ENCODE results near the gene MKI67. TPM values are rescaled to one million over a fixed set of nuclear protein-coding genes. Genes with fewer than 3 reads are reported as not detected.

Gene MKI67
- total RNA-seq, 1 donor from 2014 or later = 6.3 TPM

DNA sequence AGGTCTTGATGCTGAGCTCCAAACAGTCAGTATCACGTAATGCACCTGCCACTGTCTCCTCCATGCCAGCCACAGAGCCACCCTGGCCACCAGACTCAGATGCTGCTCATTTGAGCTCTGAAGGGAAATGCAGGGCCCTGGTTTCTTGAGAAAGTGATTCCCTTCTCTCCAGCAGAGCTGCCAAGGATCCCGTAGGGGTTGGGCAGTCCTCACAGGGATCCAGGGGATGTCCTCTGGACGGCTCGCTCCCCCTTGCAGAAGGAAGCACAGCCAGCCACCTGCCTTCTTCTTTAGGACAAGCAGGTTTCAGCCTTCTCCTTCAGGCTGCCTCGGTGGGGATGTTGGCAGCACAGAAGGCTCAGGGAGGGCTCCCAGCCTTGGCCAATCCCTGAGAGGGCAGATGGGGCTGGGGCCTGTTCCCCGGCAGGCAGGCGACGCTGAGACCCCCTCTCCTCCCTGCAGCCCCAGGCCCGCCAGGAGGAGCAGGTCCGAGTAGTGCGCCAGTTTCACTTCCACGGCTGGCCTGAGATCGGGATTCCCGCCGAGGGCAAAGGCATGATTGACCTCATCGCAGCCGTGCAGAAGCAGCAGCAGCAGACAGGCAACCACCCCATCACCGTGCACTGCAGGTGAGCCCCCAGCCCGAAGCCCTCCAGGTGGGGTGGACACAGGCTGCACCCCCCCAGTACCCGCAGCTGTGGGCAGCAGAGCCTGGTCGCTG lies 48.9 kb downstream of the MKI67 start:
- H3K36me3 ChIP-seq (ENCODE audit: control insufficient read depth in 3 of 3, insufficient read depth in 3 of 3, low read length in 3 of 3) = peaks cover 10 to 16% (median 11%) of the 10 kb centered on the region in 3 donors
- no peaks in the 10 kb centered on the region for H3K9me3 ChIP-seq (ENCODE audit: control insufficient read depth in 3 of 3, low read length in 3 of 3)
- H3K27me3 ChIP-seq (ENCODE audit: control insufficient read depth in 3 of 3, insufficient read depth in 3 of 3, low read length in 3 of 3) = peaks cover 0 to 3% (median 0%) of the 10 kb centered on the region in 3 donors
- no peak overlapping the region for H3K9ac ChIP-seq (ENCODE audit: low read depth in 1 of 3, low read length in 3 of 3)
- H3K4me1 ChIP-seq (ENCODE audit: control insufficient read depth in 3 of 3, insufficient read depth in 3 of 3, low read length in 3 of 3) = no peaks in the 10 kb centered on the region
- no peak overlapping the region for H3K27ac ChIP-seq (ENCODE audit: low read depth, low read length)
- no peak overlapping the region for H3K4me3 ChIP-seq (ENCODE audit: low read length in 3 of 3)

DNA sequence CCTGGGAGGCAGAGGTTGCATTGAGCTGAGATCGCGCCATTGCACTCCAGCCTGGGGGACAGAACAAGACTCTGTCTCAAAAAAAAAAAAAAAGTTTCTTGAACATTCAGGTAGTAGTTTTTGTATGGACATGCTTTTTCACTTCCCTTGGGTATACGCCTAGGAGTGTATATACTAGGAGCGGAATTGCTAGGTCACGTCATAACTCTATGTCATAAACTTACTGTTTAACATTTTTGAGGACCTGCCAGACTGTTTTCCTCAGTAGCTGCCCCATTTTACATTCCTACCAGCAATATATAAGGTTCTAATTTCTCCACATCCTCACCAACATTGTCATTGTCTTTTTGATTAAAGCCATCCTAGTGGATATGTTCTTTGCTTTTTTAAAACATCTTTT lies 51.6 kb downstream of the MKI67 start:
- Histone ChIP-seq H3K9ac (ENCODE audit: low read depth in 1 of 3, low read length in 3 of 3) (no peak overlapping the region), H3K27ac (ENCODE audit: low read depth, low read length) (no peak overlapping the region), H3K36me3 (ENCODE audit: control insufficient read depth in 3 of 3, insufficient read depth in 3 of 3, low read length in 3 of 3) (peaks cover 13 to 29% (median 21%) of the 10 kb centered on the region in 3 donors), H3K4me3 (ENCODE audit: low read length in 3 of 3) (no peak overlapping the region), H3K4me1 (ENCODE audit: control insufficient read depth in 3 of 3, insufficient read depth in 3 of 3, low read length in 3 of 3) (no peaks in the 10 kb centered on the region), H3K9me3 (ENCODE audit: control insufficient read depth in 3 of 3, low read length in 3 of 3) (no peaks in the 10 kb centered on the region), H3K27me3 (ENCODE audit: control insufficient read depth in 3 of 3, insufficient read depth in 3 of 3, low read length in 3 of 3) (peaks cover 0 to 6% (median 0%) of the 10 kb centered on the region in 3 donors)

- H3K9ac ChIP-seq (ENCODE audit: low read depth in 1 of 3, low read length in 3 of 3) = no peak overlapping the region
- H3K27ac ChIP-seq (ENCODE audit: low read depth, low read length) = no peak overlapping the region
- H3K27me3 ChIP-seq (ENCODE audit: control insufficient read depth in 3 of 3, insufficient read depth in 3 of 3, low read length in 3 of 3) = peaks cover 0 to 6% (median 0%) of the 10 kb centered on the region in 3 donors
- H3K9me3 ChIP-seq (ENCODE audit: control insufficient read depth in 3 of 3, low read length in 3 of 3) = no peaks in the 10 kb centered on the region
- H3K4me3 ChIP-seq (ENCODE audit: low read length in 3 of 3) = no peak overlapping the region
- no peaks in the 10 kb centered on the region for H3K4me1 ChIP-seq (ENCODE audit: control insufficient read depth in 3 of 3, insufficient read depth in 3 of 3, low read length in 3 of 3)
- H3K36me3 ChIP-seq (ENCODE audit: control insufficient read depth in 3 of 3, insufficient read depth in 3 of 3, low read length in 3 of 3) = peaks cover 13 to 27% (median 21%) of the 10 kb centered on the region in 3 donors
These were observed 52.3 kb downstream of the MKI67 start for GRCh38 chr10:128073890-128074289.

DNA sequence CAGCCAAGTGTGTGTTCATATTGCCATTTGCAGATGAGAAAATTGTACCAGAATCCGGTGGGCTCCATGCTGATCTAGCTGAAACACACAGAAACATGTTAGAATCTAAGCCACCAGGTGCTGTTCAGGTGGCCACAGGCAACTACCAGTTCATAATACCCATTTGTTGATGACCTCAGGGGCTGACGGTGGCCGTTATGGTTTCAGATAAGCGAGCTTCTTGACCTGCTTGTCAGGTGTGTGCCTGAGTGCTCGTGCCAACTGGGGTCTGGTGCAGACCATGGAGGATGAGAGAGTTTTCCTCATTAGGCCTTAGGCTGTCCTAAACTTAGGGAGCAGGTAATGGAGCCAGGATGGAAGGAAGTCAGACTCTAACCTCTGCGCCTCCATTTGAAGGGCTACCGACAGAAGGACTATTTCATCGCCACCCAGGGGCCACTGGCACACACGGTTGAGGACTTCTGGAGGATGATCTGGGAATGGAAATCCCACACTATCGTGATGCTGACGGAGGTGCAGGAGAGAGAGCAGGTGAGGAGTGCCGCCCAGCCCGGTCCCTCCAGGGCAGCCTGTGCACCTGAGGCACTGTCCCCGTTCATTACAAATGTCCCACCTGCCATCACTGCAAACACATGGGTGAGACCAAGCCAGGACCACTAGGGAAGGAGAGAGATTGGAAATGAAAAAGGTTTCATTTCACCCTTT lies 53.1 kb downstream of the MKI67 start:
- Histone ChIP-seq H3K4me3 (ENCODE audit: low read length in 3 of 3) (no peak overlapping the region), H3K27ac (ENCODE audit: low read depth, low read length) (no peak overlapping the region), H3K9ac (ENCODE audit: low read depth in 1 of 3, low read length in 3 of 3) (no peak overlapping the region), H3K9me3 (ENCODE audit: control insufficient read depth in 3 of 3, low read length in 3 of 3) (no peaks in the 10 kb centered on the region), H3K4me1 (ENCODE audit: control insufficient read depth in 3 of 3, insufficient read depth in 3 of 3, low read length in 3 of 3) (no peaks in the 10 kb centered on the region), H3K36me3 (ENCODE audit: control insufficient read depth in 3 of 3, insufficient read depth in 3 of 3, low read length in 3 of 3) (peaks cover 11 to 25% (median 21%) of the 10 kb centered on the region in 3 donors), H3K27me3 (ENCODE audit: control insufficient read depth in 3 of 3, insufficient read depth in 3 of 3, low read length in 3 of 3) (peaks cover 0 to 4% (median 0%) of the 10 kb centered on the region in 3 donors)

DNA sequence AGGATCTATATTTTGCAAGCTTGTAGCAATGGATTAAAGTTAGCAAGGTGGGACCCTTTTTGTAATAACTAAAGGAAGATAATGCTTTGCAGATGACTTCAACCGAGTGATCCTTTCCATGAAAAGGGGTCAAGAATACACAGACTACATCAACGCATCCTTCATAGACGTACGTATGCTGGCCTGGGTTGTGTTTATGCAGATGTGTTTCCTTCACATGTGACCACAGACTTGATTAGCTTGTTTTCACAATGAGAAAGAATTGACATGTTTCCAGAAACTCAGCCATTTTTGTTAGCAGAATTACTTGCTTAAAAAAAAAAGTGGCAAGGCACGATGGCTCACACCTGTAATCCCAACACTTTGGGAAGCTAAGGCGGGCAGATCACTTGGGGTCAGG lies 54.2 kb downstream of the MKI67 start:
- H3K4me1 ChIP-seq (ENCODE audit: control insufficient read depth in 3 of 3, insufficient read depth in 3 of 3, low read length in 3 of 3) = peaks cover 0 to 1% (median 0%) of the 10 kb centered on the region in 3 donors
- H3K9me3 ChIP-seq (ENCODE audit: control insufficient read depth in 3 of 3, low read length in 3 of 3) = no peaks in the 10 kb centered on the region
- peaks cover 0 to 4% (median 0%) of the 10 kb centered on the region in 3 donors for H3K27me3 ChIP-seq (ENCODE audit: control insufficient read depth in 3 of 3, insufficient read depth in 3 of 3, low read length in 3 of 3)
- peaks cover 17 to 28% (median 23%) of the 10 kb centered on the region in 3 donors for H3K36me3 ChIP-seq (ENCODE audit: control insufficient read depth in 3 of 3, insufficient read depth in 3 of 3, low read length in 3 of 3)
- no peak overlapping the region for H3K4me3 ChIP-seq (ENCODE audit: low read length in 3 of 3)
- no peak overlapping the region for H3K9ac ChIP-seq (ENCODE audit: low read depth in 1 of 3, low read length in 3 of 3)
- no peak overlapping the region for H3K27ac ChIP-seq (ENCODE audit: low read depth, low read length)

- Histone ChIP-seq H3K9me3 (ENCODE audit: control insufficient read depth in 3 of 3, low read length in 3 of 3) (peaks cover 0 to 2% (median 0%) of the 10 kb centered on the region in 3 donors), H3K36me3 (ENCODE audit: control insufficient read depth in 3 of 3, insufficient read depth in 3 of 3, low read length in 3 of 3) (peaks cover 20 to 31% (median 27%) of the 10 kb centered on the region in 3 donors), H3K4me1 (ENCODE audit: control insufficient read depth in 3 of 3, insufficient read depth in 3 of 3, low read length in 3 of 3) (peaks cover 0 to 4% (median 0%) of the 10 kb centered on the region in 3 donors), H3K27ac (ENCODE audit: low read depth, low read length) (no peak overlapping the region), H3K27me3 (ENCODE audit: control insufficient read depth in 3 of 3, insufficient read depth in 3 of 3, low read length in 3 of 3) (peaks cover 0 to 4% (median 0%) of the 10 kb centered on the region in 3 donors), H3K9ac (ENCODE audit: low read depth in 1 of 3, low read length in 3 of 3) (no peak overlapping the region), H3K4me3 (ENCODE audit: low read length in 3 of 3) (no peak overlapping the region)
These were observed 54.8 kb downstream of the MKI67 start for GRCh38 chr10:128071417-128071782.

- no peak overlapping the region for H3K4me3 ChIP-seq (ENCODE audit: low read length in 3 of 3)
- H3K4me1 ChIP-seq (ENCODE audit: control insufficient read depth in 3 of 3, insufficient read depth in 3 of 3, low read length in 3 of 3) = peaks cover 0 to 7% (median 0%) of the 10 kb centered on the region in 3 donors
- peaks cover 20 to 34% (median 29%) of the 10 kb centered on the region in 3 donors for H3K36me3 ChIP-seq (ENCODE audit: control insufficient read depth in 3 of 3, insufficient read depth in 3 of 3, low read length in 3 of 3)
- peaks cover 0 to 2% (median 0%) of the 10 kb centered on the region in 3 donors for H3K9me3 ChIP-seq (ENCODE audit: control insufficient read depth in 3 of 3, low read length in 3 of 3)
- no peak overlapping the region for H3K9ac ChIP-seq (ENCODE audit: low read depth in 1 of 3, low read length in 3 of 3)
- no peak overlapping the region for H3K27ac ChIP-seq (ENCODE audit: low read depth, low read length)
- peaks cover 0 to 4% (median 0%) of the 10 kb centered on the region in 3 donors for H3K27me3 ChIP-seq (ENCODE audit: control insufficient read depth in 3 of 3, insufficient read depth in 3 of 3, low read length in 3 of 3)
These were observed 55.4 kb downstream of the MKI67 start for GRCh38 chr10:128070721-128071416.

DNA sequence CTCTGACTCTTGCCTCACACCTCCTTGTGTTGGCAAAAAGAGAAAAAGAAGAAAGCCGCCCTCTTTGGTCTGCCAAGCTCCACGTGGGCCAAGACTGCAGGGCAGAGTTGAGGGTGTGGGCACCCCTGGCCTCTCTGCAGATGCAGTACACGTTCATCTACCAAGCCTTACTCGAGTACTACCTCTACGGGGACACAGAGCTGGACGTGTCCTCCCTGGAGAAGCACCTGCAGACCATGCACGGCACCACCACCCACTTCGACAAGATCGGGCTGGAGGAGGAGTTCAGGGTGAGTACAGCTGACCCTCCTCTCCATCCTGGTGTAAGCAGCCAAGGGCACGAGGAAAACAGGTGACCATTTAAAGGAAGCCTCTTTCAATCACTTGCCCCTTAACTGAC lies 56.1 kb downstream of the MKI67 start:
- H3K4me1 ChIP-seq (ENCODE audit: control insufficient read depth in 3 of 3, insufficient read depth in 3 of 3, low read length in 3 of 3) = peaks cover 3 to 9% (median 4%) of the 10 kb centered on the region in 3 donors
- H3K27ac ChIP-seq (ENCODE audit: low read depth, low read length) = no peak overlapping the region
- H3K9me3 ChIP-seq (ENCODE audit: control insufficient read depth in 3 of 3, low read length in 3 of 3) = peaks cover 0 to 2% (median 0%) of the 10 kb centered on the region in 3 donors
- H3K36me3 ChIP-seq (ENCODE audit: control insufficient read depth in 3 of 3, insufficient read depth in 3 of 3, low read length in 3 of 3) = peaks cover 20 to 34% (median 29%) of the 10 kb centered on the region in 3 donors
- H3K4me3 ChIP-seq (ENCODE audit: low read length in 3 of 3) = no peak overlapping the region
- H3K9ac ChIP-seq (ENCODE audit: low read depth in 1 of 3, low read length in 3 of 3) = no peak overlapping the region
- peaks cover 0 to 4% (median 1%) of the 10 kb centered on the region in 3 donors for H3K27me3 ChIP-seq (ENCODE audit: control insufficient read depth in 3 of 3, insufficient read depth in 3 of 3, low read length in 3 of 3)

GRCh38 chr10:128069351-128070051 lies 56.7 kb downstream of the MKI67 start:
- H3K36me3 ChIP-seq (ENCODE audit: control insufficient read depth in 3 of 3, insufficient read depth in 3 of 3, low read length in 3 of 3) = peaks cover 20 to 34% (median 29%) of the 10 kb centered on the region in 3 donors
- peaks cover 0 to 6% (median 4%) of the 10 kb centered on the region in 3 donors for H3K27me3 ChIP-seq (ENCODE audit: control insufficient read depth in 3 of 3, insufficient read depth in 3 of 3, low read length in 3 of 3)
- H3K4me3 ChIP-seq (ENCODE audit: low read length in 3 of 3) = no peak overlapping the region
- H3K9me3 ChIP-seq (ENCODE audit: control insufficient read depth in 3 of 3, low read length in 3 of 3) = peaks cover 0 to 2% (median 0%) of the 10 kb centered on the region in 3 donors
- peak overlapping the region in 1 of 3 donors; percentile 25 for H3K9ac ChIP-seq (ENCODE audit: low read depth in 1 of 3, low read length in 3 of 3)
- peaks cover 3 to 9% (median 5%) of the 10 kb centered on the region in 3 donors for H3K4me1 ChIP-seq (ENCODE audit: control insufficient read depth in 3 of 3, insufficient read depth in 3 of 3, low read length in 3 of 3)
- H3K27ac ChIP-seq (ENCODE audit: low read depth, low read length) = no peak overlapping the region
